HL-60 (cell line): ENCODE measurements around the gene COLEC11.

Experiments
- DNase-seq, 2 experiments: peaks; one replicate each; pipeline ENCODE4 v3.0.0-alpha.2; 2010 to 2020; ENCODE audit warnings: low read depth in 1 of 2, low spot score in 1 of 2
- H3K27ac ChIP-seq: fragments of 250-450 bp; sonication (Bioruptor Pico); replicated peaks from 2 replicates; pipeline ENCODE4 v1.5.1; 2020; ENCODE audit warnings: mild to moderate bottlenecking, moderate library complexity
- H3K27me3 ChIP-seq: fragments of 250-450 bp; sonication (Bioruptor Pico); 2 replicates; pipeline ENCODE4 v1.5.1; 2021; ENCODE audit warnings: mild to moderate bottlenecking, moderate library complexity; ENCODE audit not compliant: insufficient read depth, poor library complexity, severe bottlenecking
- H3K4me3 ChIP-seq: replicated peaks from 2 replicates; pipeline ENCODE4 v1.5.1; 2011; ENCODE audit warnings: mild to moderate bottlenecking, control low read depth, low read length; ENCODE audit not compliant: insufficient read depth
- GABPA ChIP-seq: IDR thresholded peaks from 2 replicates; pipeline ENCODE4 v1.6.1; 2012; ENCODE audit warnings: low read depth
- POLR2AphosphoS5 ChIP-seq: IDR thresholded peaks from 2 replicates; pipeline ENCODE4 v1.6.1; 2012; ENCODE audit warnings: low read depth
- SPI1 ChIP-seq: IDR thresholded peaks from 2 replicates; pipeline ENCODE4 v1.6.1; 2012; ENCODE audit warnings: low read depth, mild to moderate bottlenecking, borderline replicate concordance
- TF ChIP-seq, protein P1 (sequence below): IDR thresholded peaks from 2 replicates; pipeline ENCODE4 v1.6.1; 2012; ENCODE audit warnings: low read depth; ENCODE audit not compliant: insufficient replicate concordance
- TF ChIP-seq, protein P2 (sequence below): IDR thresholded peaks from one replicate; pipeline ENCODE4 v1.5.1; 2011; ENCODE audit warnings: low read length, control low read depth, inconsistent platforms; ENCODE audit not compliant: insufficient read depth

Gene COLEC11

DNA sequence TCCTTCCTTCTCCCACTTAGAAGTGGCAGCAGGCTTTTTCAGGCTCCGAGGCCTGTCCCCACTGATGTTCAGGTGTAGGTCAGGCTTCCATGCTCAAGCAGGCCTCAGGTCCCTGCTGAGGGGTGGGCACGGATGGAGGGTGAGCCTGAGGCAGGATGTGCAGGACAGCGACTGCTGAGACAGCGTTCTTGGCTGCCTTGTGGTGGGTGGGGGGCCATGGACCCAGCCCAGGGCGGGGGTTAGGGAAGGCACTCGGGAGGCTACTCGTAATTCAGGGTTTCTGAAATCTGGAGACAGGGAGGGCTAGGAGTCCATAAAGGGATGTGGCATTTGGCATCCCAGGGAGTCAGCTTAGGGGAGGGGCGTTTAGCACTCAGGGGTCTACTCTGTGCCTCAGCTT is 30.3 kb downstream of the COLEC11 start:
- no peak for TF ChIP-seq POLR2AphosphoS5
- no peak for TF ChIP-seq SPI1
- TF ChIP-seq GABPA = no peak
- TF ChIP-seq, protein P1, sequence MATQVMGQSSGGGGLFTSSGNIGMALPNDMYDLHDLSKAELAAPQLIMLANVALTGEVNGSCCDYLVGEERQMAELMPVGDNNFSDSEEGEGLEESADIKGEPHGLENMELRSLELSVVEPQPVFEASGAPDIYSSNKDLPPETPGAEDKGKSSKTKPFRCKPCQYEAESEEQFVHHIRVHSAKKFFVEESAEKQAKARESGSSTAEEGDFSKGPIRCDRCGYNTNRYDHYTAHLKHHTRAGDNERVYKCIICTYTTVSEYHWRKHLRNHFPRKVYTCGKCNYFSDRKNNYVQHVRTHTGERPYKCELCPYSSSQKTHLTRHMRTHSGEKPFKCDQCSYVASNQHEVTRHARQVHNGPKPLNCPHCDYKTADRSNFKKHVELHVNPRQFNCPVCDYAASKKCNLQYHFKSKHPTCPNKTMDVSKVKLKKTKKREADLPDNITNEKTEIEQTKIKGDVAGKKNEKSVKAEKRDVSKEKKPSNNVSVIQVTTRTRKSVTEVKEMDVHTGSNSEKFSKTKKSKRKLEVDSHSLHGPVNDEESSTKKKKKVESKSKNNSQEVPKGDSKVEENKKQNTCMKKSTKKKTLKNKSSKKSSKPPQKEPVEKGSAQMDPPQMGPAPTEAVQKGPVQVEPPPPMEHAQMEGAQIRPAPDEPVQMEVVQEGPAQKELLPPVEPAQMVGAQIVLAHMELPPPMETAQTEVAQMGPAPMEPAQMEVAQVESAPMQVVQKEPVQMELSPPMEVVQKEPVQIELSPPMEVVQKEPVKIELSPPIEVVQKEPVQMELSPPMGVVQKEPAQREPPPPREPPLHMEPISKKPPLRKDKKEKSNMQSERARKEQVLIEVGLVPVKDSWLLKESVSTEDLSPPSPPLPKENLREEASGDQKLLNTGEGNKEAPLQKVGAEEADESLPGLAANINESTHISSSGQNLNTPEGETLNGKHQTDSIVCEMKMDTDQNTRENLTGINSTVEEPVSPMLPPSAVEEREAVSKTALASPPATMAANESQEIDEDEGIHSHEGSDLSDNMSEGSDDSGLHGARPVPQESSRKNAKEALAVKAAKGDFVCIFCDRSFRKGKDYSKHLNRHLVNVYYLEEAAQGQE = no peak
- TF ChIP-seq, protein P2, sequence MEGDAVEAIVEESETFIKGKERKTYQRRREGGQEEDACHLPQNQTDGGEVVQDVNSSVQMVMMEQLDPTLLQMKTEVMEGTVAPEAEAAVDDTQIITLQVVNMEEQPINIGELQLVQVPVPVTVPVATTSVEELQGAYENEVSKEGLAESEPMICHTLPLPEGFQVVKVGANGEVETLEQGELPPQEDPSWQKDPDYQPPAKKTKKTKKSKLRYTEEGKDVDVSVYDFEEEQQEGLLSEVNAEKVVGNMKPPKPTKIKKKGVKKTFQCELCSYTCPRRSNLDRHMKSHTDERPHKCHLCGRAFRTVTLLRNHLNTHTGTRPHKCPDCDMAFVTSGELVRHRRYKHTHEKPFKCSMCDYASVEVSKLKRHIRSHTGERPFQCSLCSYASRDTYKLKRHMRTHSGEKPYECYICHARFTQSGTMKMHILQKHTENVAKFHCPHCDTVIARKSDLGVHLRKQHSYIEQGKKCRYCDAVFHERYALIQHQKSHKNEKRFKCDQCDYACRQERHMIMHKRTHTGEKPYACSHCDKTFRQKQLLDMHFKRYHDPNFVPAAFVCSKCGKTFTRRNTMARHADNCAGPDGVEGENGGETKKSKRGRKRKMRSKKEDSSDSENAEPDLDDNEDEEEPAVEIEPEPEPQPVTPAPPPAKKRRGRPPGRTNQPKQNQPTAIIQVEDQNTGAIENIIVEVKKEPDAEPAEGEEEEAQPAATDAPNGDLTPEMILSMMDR = no peak
- Histone ChIP-seq H3K27me3 (no peaks in the 10 kb centered on the region), H3K27ac (no peak overlapping the region), H3K4me3 (no peak overlapping the region)
- no peak for DNase-seq

DNA sequence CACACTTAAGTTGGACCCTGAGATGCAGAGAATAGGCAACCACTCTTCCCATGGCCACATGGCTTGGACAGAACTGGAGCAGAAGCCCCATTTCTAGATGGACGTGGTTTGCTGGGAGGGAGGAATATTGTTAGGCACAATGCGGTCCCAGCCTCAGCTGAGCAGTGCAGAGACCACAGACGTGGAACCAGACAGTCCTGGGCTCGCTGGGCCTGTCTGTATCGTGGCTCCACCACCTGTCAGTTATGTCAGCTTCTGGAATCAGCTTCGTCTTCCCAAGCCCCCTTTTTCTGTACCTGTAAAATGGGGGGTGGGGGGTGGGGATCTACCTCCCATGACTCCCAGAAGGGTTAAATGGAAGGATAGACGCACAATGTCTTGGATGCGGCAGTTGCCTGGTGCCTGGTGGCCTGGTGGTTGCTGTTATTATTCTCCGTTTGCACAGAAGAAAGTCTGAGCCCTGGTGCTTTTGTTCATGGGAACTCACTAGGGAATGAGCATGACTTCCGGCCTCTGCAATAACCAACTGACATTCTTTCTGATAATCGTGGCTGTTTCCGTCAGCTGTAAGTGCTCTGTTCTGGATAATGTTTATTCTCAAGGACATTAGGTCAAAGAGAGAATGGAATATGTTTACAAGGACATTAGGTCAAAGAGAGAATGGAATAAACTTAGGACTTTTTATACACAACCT is 31.4 kb downstream of the COLEC11 start:
- no peak for TF ChIP-seq POLR2AphosphoS5
- TF ChIP-seq GABPA = no peak
- TF ChIP-seq, protein P2 = no peak
- no peak for TF ChIP-seq SPI1
- TF ChIP-seq, protein P1 = no peak
- no peak overlapping the region for H3K4me3 ChIP-seq
- no peak for DNase-seq

DNA sequence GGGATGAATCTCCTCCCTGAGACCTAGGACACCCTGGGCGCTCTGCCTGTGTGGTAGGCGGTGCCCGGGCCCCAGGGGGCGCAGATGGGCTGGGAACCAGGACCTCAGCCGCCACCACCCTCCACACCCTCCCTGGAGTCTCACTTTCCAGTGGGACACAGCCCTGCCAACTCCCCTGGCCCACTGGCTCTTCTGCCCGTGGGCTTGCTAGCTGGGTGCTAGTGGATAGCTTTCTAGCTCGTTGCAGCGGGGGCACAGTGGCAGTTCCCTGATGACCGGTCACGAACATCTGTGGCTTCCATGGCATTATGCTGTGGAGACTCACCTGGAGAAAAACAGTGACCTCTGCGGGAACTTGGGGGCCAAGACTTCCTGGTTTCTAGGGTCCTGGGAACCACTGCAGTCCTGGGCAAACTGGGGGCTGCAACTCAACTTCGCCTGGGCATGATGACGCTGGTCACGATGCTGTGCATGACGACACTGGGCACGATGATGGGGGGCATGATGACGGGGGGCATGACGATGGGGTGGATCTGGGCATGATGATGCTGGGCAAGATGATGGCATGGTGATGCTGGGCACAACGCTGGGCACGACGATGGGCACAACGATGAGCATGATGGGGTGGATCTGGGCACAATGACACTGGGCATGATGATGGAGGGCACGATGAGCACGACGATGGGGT is 32.0 kb downstream of the COLEC11 start:
- no peak overlapping the region for H3K27ac ChIP-seq
- no peaks in the 10 kb centered on the region for H3K27me3 ChIP-seq
- no peak overlapping the region for H3K4me3 ChIP-seq
- TF ChIP-seq, protein P2 = no peak
- no peak for TF ChIP-seq GABPA
- no peak for TF ChIP-seq POLR2AphosphoS5
- no peak for TF ChIP-seq SPI1
- TF ChIP-seq, protein P1 = no peak
- no peak for DNase-seq

More for the DNA sequence above, 31.4 kb downstream of the COLEC11 start:
- Histone ChIP-seq H3K27me3 (no peaks in the 10 kb centered on the region), H3K27ac (no peak overlapping the region)
